ENCODE measurements around the gene TACR2.
"Not testable (repeated sequence)": the region's sequence is repeated elsewhere in the genome, so short reads cannot be mapped to it uniquely, and the experiment has no call there.

Gene TACR2

DNA sequence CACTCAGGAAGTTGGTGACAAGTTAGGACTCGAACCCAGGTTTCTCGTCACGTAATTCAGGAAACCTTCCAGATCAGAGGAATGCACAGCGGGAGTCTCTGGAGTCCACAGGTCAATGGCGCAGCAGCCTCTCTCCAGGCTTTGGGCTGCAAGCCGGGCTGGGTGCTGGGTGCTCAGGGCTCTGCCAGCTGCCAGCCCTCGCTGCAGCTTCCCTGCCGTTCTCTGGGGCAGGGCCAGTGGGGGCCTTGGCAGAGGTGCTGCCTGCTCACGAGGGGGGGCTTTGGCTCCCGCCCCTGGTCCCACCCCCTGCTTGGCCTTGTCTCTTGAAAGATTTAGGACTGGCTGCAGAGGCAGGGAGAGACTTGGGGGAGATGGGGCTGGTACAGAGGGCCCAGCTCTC, at the start of gene TACR2:
Gene TACR2 (minus strand): TSS at position 224 of the 400 bp plus-strand sequence. CDS start 595 bp downstream, outside the sequence.
- DNase-seq, result no peak

DNA sequence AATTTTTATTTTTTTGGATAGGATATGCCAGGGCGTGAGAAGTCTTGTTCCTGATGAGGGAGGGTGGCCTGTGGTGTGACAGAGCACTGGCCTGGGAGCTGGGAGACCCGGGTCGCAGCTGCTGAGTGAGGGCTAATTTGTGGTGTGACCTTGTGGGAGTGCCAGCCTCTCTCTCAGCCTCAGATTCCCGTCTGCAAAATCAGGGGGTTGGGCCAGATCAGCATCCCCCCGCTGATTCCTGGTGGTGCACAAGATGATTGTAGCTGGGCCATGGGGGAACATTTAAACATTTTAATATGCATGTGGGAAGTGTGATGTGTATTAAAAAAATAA, 49.4 kb upstream of the TACR2 start:
- DNase-seq, result no peak

DNA sequence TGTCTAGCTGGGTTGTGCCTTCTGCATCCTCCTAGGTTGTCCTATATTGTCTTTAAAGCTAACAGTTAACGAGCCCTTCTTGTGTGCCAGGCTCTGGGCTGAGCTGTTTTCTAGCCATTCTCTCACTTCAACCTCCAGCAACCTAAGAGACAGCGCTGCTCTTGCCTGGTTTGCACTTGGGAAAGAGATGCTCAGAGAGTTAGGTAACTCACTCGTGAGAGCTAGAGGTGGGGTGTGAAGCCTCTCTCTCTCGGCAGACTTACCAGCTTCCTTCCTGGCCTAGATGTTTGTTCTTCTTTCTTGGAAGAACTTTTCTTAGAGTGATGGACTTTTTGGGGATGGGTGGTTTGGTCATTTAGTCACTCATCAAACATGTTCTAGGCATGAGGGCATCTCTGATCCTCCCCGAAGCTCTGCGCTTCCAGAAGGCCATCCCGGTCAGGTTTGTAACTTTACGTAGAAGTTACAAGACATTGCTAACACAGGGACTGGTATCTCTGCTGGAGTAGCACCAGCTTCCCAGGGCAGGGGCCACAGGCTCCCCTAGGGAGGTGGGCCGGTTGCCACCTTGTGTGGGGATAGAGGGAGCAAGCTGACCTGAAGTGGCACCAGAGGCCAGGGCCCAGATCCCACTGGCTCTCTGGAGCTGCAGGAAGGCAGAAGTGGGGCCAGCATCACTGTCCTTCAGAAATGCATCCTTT, 48.9 kb upstream of the TACR2 start:
- DNase-seq, result no peak

DNA sequence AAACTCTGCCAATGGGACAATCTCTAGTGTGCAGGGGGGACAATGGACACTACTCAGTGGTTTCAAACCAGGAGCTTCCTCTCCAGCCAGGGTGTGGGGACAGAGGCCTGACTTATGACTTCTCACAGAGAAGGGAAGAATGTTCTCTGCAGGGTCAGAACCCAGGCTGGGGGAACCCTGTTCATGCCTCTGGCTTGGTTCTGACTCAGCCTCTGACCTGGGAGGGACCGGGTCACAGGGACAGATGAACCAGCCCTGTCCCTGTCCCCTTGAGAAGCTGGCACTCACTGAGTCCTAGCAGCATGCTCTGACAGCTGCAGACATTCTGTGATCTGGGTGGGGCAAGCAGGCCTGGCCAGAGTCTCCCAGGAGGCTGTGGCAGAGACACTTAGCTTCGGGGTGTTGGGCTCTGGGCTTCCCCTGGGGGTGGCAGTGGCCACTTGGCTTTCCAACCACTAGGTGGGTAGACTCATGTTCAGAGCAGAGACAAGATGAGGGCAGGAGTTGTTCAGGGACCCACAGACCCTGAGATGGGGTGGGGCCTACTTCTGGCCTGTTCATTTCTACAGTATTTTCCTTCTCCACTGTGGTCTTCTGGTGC, 48.2 kb upstream of the TACR2 start:
- no peak for DNase-seq

DNA sequence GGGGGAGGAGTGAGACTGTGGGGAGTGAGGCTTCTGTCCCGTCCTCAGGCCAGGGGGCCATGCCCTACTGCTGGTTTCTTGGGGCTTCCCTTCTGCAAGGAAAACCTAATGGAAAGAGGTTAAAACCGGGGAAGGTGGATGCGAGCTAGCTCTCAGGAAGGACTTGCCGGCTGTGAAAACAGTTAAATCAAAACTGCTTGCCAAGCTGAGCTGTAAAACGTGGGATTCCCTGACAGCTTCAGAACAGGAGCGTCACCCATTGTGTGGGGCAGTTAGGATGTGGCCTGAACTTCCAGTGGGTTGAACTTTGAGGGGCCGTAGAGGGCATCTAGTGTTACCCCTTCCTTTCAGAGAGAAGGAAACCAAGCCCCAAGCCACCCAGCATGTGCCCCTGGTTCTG, 47.7 kb upstream of the TACR2 start:
- DNase-seq, result no peak

DNA sequence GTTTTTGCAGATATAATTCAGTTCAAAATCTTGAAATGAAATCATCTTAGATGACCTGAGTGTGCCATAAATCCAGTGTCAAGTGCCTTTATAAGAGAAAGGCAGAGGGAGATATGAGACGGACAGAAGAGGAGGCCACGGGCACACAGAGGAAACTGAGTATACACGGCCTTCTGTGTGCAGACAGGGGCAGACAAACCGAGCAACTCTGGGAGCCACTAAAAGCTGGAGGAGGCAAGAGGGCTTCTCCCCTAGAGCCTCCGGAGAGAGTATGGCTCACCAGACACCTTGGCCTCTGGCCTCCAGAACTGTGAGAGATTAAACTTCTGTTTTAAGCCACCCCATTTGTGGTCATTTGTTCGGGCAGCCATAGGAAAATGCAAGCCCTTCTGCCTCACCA, 47.2 kb upstream of the TACR2 start:
- DNase-seq, result no peak

DNA sequence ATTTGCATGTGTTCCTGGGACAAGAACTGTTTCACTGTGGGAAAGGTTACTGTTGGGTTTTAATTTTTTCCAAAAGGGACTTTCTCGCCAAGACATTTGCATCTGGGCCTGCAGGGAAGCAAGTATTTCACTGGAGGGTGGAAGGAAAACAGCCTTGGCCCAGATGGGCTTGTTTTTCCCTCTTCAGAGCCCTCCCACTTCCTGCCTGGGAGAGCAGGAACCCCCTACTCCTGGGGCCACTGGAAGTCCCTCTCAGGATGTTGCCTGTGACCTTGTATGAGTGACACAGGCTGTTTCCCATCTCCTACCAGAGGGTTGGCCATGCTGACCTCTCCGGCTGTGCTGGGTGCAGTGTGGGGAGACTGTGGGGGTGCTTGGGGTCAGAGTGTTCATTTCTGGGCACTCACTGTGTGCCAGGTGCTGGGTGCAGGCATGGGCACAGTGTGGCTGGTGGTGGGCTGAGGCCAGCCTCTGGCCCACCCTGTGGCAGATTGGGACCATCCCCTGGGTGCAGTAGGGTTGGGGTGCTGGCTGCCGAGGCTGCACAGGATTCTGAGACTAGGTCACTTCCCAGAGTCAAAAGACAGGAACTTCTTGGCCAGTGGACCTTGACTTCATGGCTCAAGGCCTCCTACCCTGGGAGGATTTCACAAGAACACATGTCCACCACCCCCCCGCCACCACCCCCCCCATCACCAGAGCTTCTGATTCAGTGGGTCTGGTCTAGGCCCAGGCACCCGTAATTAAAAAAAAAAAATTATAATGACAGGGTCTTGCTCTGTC, 44.7 kb upstream of the TACR2 start:
- no peak for DNase-seq

DNA sequence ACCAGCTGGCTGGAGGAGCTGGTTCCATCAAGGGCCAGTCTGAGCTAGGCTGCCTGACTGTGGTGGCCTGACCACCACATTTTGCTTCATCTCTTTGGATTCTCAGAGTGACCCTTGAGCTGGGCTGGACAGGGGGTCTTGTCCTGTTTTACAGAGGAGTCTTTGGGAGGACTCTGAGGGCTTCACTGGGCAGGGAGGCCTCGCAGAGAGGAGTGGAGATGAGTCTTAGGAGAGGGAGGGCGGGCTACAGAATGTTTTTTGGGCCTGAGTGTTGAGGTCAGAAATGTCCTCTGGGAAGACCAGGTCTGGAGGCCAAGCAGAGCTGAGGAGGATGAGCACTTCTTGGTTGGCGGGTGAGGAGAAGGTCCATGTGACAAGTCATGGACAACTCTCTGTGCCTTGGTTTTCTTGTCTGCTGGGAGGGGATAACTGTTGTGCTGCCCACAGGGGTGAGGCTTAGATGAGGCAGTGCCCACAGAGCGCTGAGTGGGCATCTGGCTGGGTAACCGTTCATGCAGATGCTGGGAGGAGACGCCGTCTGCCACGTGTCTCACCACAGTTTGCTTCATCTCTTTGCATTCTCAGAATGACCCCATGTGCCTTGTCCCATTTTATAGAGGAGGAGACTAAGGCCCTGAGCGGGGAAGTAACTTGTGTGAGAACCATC, 44.0 kb upstream of the TACR2 start:
- no peak for DNase-seq

DNA sequence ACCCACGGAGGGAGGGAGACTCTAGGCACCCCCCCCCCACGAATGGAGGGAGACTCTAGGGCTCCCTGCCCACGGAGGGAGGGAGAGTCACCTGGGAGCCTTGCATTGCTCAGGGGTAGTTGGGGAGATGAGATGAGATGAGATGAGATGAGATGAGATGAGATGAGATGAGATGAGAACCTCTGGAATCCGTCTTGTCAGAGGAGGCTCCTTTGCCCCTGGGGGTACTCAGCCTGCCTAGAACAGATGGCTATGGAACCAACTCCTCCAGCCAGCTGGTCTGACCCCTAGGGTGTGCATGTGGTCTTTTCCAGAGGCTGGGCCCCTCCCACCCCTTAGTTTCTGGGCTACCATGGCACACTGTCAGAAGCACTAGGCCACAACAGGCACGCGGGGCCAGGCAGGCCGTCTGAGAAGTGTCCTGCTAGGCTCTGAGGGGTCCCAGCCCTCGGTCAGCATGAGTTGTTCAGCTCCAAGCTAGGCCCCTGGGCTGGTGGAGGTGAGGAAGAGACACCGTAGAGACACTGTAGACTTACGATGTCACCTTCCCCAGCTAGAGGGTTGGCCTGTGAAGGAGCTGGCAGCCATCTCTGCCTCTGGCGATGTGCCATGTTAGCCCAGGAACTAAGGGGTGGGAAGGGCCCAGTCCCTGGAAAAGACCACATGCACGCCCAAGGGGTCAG, 43.3 kb upstream of the TACR2 start:
- DNase-seq, result no peak

DNA sequence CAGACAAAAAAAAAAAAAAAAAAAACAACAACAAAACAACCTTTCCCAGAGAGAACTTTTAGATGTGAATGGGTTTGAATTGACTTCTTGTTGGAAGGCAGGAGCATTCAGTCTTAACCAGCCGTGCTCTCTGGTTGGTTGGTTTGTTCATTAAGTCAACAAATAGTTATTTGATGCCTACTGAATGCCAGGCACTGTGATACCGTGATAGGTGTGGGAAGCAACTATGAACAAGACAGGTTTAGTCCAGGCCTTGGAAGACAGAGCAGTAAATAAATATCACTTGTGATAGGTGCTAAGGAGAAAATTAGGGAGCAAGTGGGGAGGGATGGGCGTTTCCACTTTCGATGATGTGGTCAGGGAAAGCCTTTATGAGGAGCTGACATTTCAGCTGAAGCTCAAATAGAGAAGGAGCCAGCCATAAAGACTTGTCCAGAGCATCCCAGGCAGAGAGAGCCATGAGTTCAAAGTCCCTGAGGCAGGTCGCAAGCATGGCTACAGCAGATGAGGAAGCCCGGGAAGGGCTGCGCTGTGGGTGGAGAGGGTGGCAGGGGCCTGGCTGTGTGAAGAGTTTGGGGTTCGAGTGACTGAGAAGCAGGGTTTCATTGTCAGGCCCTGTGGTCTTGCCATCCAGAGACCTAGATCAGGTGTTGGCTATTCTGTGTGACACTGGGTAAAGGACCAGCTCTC, 42.5 kb upstream of the TACR2 start:
- no peak for DNase-seq

DNA sequence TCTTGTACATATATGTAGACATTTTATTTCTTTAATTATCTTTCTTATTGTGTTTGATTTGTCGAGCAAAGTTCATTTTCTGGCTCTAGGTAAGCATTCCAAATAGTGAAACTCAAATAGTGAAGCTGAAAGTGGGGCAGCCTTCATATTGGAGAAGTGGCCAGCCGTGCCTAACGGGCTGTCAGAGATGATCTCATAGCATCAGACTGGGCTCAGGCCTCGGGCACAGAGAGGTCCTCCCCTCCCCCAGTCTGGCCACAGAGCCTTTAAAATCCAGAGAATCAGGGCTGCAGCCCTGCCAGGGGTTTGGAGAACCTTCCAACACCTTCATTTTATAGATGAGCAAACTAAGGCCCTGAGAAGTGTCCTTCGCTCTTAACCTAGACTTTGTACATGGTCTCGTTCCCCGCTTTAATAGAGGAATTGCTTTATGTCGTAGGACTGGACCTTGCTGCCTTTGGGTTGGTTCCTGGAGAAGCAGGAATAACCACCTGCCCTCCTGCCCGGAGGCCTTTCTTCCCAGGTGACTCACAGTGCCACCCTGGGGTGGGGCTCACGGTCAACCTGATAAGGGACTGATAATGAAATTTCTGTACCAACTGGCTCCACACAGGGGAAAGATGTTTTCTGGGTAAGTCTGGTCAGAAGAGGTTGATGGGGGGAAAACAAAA, 41.8 kb upstream of the TACR2 start:
- no peak for DNase-seq

DNA sequence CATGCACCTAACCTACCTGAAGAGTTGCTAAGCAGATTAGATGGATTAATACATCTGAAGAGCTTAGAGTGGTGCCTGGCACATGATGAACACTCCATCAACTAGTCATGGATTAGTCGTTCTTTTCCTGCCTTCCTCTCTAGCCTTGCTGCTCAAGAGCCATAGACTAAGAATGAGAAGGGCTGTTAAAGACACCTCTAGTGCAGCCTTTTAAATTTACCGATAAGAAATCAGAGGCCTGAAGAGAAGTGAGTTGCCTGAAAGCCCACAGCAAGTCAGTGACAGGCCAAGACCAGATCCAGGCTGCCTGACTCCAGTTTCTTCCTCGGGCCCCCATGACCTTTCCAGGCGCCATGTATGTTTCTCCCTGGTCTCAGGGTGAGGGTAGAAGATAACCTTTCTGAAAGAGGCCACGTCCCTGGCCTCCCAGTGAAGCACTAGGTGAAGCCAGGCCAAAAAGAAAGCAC, 41.1 kb upstream of the TACR2 start:
- no peak for DNase-seq

DNA sequence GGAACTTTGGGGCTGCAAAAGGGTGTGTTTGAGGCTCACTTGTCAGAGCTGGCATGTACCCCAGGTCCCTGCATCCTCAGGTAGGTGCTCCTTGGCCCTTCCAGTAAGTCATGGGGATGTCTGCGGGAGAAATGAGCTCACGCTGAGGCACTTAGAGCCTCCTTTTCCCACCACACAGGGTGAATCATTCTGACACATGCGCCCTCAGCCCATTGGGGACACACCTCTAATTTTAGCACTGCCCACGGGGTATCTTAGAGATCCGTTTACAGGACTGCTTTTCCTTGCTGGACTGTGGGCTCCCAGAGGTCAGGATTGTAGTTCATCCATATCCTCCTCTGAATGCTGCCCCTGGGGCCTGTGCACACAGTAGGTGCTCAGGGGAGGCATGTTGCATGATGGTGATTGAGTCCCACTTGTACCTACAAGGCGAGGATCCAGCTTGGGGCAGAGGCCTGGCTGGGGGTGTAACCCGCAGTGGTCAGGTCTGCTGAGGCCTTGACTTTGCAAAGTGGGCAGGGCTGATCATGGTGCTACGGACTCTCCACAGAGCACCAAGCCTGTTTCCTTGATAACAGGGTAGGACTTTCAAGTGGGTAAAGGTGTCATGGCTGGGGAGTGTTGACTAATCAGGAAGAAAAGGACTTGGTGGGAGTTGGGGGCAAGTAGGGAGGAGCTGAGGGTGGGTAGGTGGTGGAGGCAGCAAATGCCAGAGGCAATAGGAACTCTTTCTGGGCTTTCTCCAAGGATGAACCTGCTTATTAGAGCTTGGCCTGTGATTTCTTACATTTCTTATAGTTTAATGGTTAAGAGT, 40.4 kb upstream of the TACR2 start:
- DNase-seq, result no peak

DNA sequence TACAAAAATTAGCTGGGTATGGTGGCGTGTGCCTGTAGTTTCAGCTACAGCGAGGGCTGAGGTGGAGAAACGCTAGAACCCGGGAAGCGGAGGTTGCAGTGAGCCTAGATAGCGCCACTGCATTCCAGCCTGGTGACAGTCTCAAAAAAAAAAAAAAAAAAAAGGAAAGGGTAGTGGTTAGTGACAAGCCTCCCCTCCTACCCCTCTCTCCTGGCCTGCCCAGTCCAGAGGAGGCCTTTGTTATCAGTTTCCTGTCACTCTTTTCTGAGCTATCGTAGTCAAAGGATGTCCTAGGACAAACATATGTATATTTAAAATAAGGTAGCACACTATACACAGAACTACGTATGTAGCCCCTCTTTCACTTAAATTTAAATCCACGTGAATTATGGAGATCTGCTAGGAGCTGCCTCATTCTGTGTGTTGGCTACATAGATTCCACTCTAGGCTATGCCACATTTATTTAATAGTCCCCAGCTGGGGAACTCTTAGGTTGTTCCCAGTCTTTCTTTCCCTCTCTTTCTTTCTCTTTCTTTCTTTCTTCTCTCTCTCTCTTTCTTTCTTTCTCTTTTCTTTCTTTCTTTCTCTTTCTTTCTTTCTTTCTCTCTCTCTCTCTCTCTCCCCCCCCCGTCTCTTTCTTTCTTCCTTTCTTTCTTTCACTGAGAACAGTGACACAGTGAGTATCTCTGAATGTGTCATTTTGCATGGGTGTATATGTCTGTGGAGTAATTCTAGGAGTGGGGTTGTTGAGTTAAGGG, 38.5 kb upstream of the TACR2 start:
- no peak for DNase-seq

DNA sequence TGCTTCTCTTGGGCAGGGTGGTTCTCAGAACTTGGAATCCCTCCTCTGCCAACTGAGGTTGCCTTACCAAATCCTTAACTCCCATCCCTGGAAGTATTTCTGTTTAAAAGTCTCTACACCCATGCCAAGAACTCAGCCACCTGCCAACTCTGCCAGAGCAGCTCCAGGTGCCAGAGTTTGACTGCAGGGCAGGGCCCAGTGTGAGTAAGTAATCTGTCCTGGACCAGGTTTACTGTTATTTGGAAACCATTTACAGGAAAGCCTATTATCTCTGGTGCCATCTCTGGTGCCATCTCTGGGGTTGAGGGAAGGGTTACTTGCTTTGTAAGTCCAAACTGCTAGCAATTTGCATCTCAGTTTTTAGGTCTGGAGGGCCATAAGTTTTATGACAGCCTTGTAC, 37.1 kb upstream of the TACR2 start:
- DNase-seq, result no peak

DNA sequence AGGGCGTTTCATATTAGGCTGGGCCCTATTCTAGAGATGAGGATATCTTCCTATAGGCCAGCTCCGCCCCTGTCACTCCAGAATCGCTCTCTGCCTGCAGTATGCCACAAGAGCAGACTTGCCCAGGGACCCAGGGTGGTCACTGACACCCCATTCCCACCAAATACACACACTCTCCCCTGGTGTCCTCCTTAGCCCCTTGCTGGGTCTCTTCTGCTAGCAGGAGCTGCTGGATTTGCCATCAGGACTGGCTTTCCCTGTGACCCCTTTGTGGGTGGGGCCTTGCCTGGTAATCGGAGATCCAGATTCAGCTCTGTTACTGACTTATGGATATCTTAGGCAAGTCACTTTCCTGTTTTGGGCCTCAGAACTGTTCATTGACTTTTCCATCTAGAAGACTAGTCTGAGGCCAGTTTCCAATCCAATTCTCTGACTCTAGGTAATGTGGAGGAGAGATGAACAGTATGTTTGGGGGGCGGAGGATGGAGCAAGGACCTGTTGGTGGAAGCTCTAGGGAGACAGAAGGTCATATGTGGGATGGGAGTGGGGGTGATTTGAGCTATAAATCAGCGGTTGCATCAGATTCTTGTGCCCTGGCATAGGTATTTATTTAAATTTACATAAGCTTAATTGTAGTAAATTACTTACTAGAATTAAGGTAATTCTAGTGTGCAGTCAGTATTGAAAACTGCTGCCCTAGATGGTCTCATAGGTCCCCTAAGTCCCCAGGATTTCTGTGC, 36.1 kb upstream of the TACR2 start:
- DNase-seq, result no peak

DNA sequence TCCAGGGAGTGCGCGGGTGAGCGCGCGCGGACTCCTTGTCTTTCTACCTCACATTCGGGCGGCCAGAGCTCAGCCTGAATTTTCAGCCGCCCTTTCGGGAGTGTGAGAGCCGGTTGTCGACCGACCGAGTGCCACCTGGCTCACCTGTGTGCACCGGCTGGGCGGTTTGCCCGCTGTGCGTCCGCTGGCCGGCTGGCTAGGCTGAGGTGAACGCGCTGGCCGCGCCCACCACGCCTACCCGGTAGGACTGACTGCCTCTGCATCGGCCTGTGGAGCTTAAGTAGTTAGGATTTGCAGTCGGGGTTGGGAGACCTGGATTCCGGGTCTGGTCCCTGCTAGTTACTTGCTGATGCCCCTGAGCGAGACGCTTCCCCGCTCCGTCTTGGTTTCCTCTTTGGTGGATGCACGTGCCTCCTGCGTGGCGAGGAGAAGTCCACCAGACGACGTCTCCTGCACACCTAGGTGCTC, 35.1 kb upstream of the TACR2 start:
- no peak for DNase-seq

DNA sequence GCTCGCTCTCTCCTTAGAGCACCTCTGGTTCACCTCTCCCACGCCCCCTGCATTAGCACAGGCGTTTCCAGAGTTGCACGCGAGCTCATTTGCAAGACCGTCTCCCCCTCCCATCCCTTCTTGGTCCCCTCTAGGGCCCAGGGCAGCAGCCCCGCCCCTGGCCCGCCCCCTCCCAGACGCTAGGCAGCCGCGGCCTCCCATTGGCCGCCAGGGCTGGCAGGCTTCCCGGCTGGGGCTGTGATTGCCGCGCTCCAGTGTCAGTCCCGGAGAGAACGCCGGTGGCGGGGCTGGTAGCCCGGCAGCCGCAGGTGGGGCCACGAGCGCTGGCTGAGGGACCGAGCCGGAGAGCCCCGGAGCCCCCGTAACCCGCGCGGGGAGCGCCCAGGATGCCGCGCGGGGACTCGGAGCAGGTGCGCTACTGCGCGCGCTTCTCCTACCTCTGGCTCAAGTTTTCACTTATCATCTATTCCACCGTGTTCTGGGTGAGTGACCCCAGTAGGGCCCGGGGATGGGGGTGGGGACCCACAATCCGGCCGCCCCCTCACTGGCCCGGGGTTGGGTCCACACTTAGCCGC, 34.6 kb upstream of the TACR2 start, which contains the start of gene TSPAN15:
Gene TSPAN15 (plus strand): TSS at position 257 of the 575 bp plus-strand sequence. CDS start 130 bp downstream, at position 387.
- DNase-seq, result peak; percentile 57

DNA sequence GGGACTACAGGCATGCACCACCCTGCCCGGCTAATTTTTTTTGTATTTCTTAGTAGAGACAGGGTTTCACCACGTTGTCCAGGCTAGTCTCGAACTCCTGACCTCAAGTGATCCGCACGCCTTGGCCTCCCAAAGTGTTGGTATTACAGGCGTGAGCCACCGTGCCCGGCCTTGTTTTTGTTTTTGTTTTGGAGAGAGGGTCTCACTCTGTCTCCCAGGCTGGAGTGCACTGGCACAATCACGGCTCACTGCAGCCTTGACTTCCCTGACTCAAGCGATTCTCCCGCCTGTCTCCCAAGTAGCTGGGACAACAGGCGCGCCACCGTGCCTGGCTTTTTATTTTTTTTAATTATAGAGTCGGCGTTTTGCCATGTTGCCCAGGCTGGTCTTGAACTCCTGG, 33.7 kb upstream of the TACR2 start:
- DNase-seq, result not testable (repeated sequence)
